Measurements from ENCODE around the gene PTPA.
"Not testable (repeated sequence)": the region's sequence is repeated elsewhere in the genome, so short reads cannot be mapped to it uniquely, and the experiment has no call there.

The PTPA gene

GRCh38 chr9:129156163-129156562 lies 44.9 kb downstream of the PTPA start:
- no peak overlapping the region for H3K4me3 ChIP-seq (replicated peaks; ENCODE audit: low read depth, low read length)
- DNase-seq (ENCODE audit: extremely low read depth, low read depth) = no peak
- TF ChIP-seq, protein P1, sequence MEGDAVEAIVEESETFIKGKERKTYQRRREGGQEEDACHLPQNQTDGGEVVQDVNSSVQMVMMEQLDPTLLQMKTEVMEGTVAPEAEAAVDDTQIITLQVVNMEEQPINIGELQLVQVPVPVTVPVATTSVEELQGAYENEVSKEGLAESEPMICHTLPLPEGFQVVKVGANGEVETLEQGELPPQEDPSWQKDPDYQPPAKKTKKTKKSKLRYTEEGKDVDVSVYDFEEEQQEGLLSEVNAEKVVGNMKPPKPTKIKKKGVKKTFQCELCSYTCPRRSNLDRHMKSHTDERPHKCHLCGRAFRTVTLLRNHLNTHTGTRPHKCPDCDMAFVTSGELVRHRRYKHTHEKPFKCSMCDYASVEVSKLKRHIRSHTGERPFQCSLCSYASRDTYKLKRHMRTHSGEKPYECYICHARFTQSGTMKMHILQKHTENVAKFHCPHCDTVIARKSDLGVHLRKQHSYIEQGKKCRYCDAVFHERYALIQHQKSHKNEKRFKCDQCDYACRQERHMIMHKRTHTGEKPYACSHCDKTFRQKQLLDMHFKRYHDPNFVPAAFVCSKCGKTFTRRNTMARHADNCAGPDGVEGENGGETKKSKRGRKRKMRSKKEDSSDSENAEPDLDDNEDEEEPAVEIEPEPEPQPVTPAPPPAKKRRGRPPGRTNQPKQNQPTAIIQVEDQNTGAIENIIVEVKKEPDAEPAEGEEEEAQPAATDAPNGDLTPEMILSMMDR (IDR thresholded peaks at IDR 0.05; ENCODE audit: low read depth, low read length, missing control alignments) = no peak

- no peak for DNase-seq (ENCODE audit: extremely low read depth, low read depth)
- no peak overlapping the region for H3K4me3 ChIP-seq (replicated peaks; ENCODE audit: low read depth, low read length)
- TF ChIP-seq, protein P1 (IDR thresholded peaks at IDR 0.05; ENCODE audit: low read depth, low read length, missing control alignments) = no peak
These were observed 49.7 kb downstream of the PTPA start for GRCh38 chr9:129160712-129161533.

DNA sequence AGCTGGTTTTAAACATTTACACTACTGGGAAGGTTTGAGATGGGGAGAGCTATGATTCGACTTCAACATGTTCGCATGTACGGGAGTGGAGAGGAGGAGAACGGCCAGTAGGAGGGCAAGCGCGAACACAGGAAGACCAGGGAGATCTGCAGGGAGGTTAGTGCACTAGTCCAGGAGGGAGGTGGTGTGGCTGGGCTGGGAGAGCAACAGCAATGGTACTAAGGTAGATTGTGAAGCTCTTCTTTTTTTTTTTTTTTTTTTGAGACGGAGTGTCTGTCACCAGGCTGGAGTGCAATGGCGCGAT lies 50.3 kb downstream of the PTPA start:
- TF ChIP-seq, protein P1 (IDR thresholded peaks at IDR 0.05; ENCODE audit: low read depth, low read length, missing control alignments) = no peak
- no peak overlapping the region for H3K4me3 ChIP-seq (replicated peaks; ENCODE audit: low read depth, low read length)
- no peak for DNase-seq (ENCODE audit: extremely low read depth, low read depth)

- DNase-seq (ENCODE audit: extremely low read depth, low read depth) = no peak
- H3K4me3 ChIP-seq (replicated peaks; ENCODE audit: low read depth, low read length) = no peak overlapping the region
- TF ChIP-seq, protein P1 (IDR thresholded peaks at IDR 0.05; ENCODE audit: low read depth, low read length, missing control alignments) = no peak
These were observed 51.4 kb downstream of the PTPA start for GRCh38 chr9:129162497-129163197.

GRCh38 chr9:129163198-129163670 lies 52.0 kb downstream of the PTPA start:
- not testable (repeated sequence) for H3K4me3 ChIP-seq (replicated peaks; ENCODE audit: low read depth, low read length); DNase-seq (ENCODE audit: extremely low read depth, low read depth)

- TF ChIP-seq, protein P1 (IDR thresholded peaks at IDR 0.05; ENCODE audit: low read depth, low read length, missing control alignments) = no peak
- DNase-seq (ENCODE audit: extremely low read depth, low read depth) = no peak
- H3K4me3 ChIP-seq (replicated peaks; ENCODE audit: low read depth, low read length) = no peak overlapping the region
These were observed 52.5 kb downstream of the PTPA start for GRCh38 chr9:129163753-129164152.

GRCh38 chr9:129164246-129164930 lies 53.2 kb downstream of the PTPA start:
- DNase-seq (ENCODE audit: extremely low read depth, low read depth) = no peak
- H3K4me3 ChIP-seq (replicated peaks; ENCODE audit: low read depth, low read length) = no peak overlapping the region
- TF ChIP-seq, protein P1 (IDR thresholded peaks at IDR 0.05; ENCODE audit: low read depth, low read length, missing control alignments) = no peak

Measured in HFF-Myc (cell line).